Fibroblast of skin of back (primary cell): ENCODE results near the gene CIT.
A peak's percentile ranks its signal among the peaks of the same experiment; 100 is the strongest.

Experiments
- DNase-seq: peaks from one replicate; pipeline ENCODE4 v3.0.0-alpha.2; 2013

The CIT gene

DNA sequence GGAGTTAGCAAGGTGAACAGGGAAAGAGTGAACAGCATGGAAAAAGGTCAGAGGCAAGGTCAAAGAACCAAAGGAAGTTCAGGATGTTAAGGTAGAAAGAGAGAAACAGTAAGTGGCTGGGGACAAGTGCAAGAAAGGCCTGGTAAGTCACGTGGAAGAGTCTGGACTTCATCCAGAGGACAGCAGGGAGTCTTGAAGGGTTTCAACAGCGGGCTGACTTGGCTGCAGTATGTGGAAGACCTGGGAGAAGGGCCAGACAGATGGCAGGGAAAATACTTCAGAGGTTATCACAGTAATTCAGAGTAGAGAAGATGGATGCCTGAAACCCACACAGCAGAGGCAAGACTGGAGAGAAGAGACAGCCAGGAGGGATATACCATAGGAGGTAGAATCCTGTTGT lies 34.0 kb downstream of the CIT start:
- peak; percentile 46 for DNase-seq

- no peak for DNase-seq
These were observed 34.7 kb downstream of the CIT start for GRCh38 chr12:119842380-119842779.

- peak; percentile 20 for DNase-seq
These were observed 35.5 kb downstream of the CIT start for GRCh38 chr12:119841433-119842210.

DNA sequence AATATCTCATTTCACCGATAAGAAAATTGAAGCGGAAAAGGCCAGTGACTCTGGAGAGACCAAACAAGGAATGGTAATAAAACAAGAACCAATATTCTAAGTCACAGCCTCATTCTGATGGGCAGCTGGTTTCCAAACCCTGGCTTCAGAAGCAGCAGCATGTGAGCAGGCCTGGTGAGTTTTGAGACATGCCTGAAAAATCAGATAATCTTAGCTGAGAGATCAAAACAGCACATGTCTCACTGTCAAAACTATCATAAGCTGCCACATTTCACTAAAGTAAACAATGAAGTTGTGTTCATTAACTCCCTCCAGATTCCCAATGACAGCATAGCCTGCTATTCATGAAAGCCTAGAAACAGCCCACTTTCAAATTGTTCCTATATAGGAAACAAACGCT lies 36.5 kb downstream of the CIT start:
- no peak for DNase-seq

GRCh38 chr12:119840168-119840567 lies 37.0 kb downstream of the CIT start:
- DNase-seq, result no peak

DNA sequence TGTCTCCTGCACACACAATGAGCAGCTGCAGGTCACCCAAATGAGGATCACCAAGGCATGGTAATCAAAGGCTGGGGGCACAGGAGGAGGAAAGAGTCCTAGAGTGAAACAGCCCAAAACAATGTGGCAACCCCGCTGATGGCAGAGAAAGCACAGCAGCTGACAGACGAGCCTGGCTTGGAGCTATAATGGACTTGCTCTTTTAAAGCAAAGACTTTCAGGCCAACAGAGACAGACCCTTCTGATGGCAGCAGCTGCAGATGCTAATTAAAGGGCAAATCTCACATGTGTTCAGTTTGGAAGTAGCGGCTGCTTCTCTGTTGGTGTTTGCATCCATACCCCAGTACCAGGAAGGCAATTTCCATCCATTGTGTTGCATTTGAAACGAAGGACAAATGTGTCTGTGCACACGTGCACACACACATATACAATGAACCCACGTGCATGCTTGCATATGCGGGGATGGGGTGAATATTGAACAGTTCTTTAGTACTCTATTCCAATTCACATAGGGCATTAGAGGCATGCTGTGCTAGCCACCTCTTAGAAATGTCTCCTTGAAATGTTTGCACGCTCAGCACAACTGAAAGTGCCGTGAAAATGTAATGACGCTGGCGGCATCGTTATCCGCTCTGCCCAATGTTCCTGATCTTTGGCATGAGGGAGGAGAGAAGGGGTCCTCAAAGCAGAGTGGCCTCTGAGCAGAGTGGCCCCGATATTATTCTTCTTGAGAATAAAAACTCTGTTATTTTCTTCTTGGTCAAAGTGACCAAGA lies 38.1 kb downstream of the CIT start:
- DNase-seq, result no peak

DNA sequence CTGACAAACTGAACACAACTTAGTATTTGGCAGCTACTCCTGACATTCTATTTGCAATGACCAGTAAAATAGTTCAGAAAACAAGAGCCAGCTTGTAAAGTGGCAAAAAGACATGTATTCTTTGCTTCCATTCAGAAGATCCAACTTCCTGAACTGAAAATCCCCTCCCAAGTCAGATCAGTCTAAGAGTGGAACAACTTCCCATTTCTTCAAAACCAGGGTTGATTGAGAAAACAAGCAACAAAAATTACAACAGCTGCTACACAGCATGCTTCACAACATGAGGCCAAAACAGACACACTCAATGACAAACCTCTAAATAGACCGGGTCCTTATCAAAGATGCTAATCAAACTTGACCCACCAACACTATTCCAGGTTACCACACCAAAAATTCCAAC lies 40.3 kb downstream of the CIT start:
- DNase-seq, result no peak

DNA sequence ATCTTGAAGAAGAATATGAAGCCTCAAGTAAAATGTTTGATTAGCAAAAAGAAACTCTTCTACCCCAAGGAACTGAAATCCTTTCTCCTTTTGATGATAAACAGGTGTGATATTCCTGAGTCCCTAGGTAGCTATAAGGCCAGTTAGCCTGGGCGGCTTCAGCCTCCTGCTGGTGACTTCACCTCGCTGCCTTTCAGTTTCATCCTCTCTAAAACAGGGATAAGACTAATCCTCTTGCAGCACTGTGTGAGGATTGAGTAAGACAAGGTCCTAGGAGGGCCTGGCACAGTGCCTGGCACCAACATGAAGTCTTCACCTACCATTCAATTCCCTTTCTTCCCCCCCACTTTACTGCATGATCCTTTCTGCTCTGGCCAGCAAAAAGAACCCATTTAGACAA lies 42.1 kb downstream of the CIT start:
- no peak for DNase-seq

GRCh38 chr12:119829439-119829838 lies 47.7 kb downstream of the CIT start:
- no peak for DNase-seq

DNA sequence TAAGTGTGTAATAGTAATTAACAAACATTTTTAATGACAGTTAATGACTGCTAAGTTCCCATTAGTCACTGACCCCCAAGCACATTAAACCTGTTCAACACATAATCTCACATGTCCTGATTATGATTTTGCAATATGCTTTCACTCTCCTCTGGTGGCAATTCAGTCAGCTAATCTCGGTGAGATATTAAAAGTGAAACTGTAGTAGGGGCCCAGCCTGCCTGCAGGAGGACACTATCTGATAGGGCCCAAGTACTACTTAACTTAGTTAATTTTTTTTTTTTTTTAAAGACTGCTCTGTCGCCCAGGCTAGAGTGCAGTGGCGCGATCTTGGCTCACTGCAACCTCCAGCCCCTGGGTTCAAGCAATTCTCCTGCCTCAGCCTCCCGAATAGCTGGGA lies 48.8 kb downstream of the CIT start:
- DNase-seq, result no peak

DNA sequence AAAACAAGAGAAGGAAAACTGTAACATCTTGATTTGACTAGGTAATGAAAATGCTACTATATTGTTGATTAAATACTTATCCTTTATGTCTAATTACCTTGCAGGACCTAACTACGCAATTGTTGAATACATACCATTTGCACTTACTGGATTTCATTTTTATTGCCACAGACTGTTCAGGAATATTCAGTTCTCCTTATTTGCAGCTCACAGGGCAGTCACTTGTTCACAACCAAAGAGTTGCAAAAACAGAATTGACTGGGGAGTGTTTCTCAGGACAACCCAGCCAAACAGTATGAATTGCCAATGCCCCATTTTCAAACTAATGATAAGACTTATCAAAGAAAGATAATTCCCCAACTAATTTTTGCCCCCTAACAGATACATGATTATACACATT lies 49.4 kb downstream of the CIT start:
- no peak for DNase-seq

GRCh38 chr12:119826661-119827445 lies 50.3 kb downstream of the CIT start:
- no peak for DNase-seq

- DNase-seq, result no peak
These were observed 51.9 kb downstream of the CIT start for GRCh38 chr12:119825262-119825661.

GRCh38 chr12:119822046-119822445 lies 55.1 kb downstream of the CIT start:
- DNase-seq, result no peak

GRCh38 chr12:119819322-119819721 lies 57.8 kb downstream of the CIT start:
- no peak for DNase-seq

- DNase-seq, result no peak
These were observed 59.4 kb downstream of the CIT start for GRCh38 chr12:119817546-119818343.

DNA sequence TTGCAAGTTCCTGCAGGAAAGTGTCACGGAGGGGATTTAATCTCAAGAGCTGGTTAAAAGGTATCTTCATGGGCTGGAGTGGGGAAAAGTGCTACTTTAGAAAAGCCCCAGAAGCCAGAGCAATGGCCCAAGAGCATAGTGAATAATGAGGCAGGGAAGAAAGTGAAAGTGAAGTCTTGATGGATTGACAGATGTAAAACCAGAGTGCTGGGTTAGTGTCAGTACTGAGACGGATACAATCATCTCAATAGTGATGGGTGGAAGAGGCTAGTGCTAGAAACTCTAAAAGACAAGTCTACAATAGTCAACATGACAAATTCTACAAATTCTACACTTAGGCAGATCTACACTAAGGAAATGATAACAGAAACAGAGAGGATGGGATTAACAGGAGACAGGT lies 68.1 kb downstream of the CIT start:
- DNase-seq, result no peak

DNA sequence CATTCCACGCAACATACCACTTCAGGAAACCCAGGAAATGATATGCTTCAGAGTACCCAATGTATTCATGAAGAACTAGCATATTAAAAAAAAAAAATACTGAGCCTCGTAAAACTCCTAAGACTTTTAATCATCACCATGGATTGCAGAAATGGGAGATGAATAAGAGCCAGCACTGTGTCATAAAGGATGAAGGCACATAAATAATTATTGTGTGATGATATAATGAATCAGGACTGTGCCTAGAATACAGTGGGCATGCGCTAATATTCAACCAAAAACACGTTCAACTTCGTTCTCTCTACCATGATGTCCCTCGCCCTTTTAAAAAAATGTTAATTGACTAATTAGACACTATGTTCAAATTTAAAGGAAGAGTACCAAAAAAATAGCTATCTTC lies 68.7 kb downstream of the CIT start:
- DNase-seq, result peak; percentile 53

GRCh38 chr12:119807380-119807779 lies 69.7 kb downstream of the CIT start:
- DNase-seq, result no peak

DNA sequence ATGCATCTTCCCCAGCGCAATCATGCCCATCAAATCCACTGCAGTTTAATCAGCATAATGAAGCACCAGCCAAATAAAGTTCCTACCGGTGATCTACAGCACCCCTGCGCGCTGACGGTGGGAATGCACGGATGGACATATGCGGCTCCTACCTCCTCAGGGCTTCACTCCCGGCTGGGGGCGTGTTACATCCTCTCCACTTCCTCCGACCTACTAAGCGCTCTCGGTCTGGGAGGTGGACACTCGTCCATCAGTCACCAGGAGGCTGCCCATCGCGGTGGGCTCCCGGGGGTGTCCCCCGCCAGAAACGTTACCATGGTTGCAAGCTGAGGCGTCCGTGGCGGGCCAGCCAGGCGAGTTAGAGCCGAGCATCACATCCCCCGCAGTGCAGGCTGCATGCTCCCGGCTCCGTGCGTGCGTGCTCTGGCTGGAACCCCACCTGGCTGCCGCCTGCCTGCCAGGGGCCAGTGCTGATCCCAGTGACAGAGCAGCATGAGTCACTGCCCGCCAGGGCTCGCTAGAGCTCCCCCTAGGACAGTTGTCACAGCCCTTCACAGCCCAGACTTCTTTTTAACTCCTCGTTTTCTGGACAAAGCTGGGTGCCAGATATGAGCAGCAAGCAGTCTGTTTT lies 73.0 kb downstream of the CIT start:
- peak; percentile 85 for DNase-seq

GRCh38 chr12:119803381-119803791 lies 73.7 kb downstream of the CIT start:
- peak; percentile 47 for DNase-seq

DNA sequence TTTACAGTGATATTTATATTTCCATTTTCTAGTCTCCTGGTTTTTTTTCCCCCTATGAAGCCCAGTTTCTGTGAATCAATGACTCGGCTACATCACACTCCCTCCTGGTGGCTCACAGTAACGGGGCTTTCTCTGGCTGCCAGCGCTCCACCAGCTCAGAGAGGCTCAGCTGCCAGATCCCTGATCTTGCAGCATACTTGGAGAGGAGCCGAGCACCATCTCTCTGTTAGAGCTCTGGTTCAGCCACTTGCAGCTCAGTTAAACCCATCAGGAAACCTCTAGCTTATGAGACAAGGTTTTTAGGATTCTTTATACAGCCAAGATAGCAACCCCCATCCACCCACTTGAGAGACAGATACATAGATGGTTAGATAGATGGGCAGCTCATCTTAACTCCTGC lies 74.6 kb downstream of the CIT start:
- peak; percentile 31 for DNase-seq
